Lower lobe of right lung (tissue), 2 donors: Measurements from ENCODE around the gene ANKFN1. TPM values are rescaled to one million over a fixed set of nuclear protein-coding genes. Genes with fewer than 3 reads are reported as not detected.

Experiments used
- ATAC-seq, 2 donors: fragments of 200-7000 bp; cut with Tn5 transposase; one replicate each; pipeline ENCODE4 v1.9.1; 2020 to 2022; ENCODE audit warnings: mild to moderate bottlenecking in 2 of 2, moderate library complexity in 2 of 2
- DNase-seq: peaks from one replicate; pipeline ENCODE4 v3.0.0-alpha.2; 2020
- H3K27ac ChIP-seq: fragments of 200-600 bp; one replicate; pipeline ENCODE4 v1.8.0; 2022
- H3K27me3 ChIP-seq: fragments of 200-600 bp; one replicate; pipeline ENCODE4 v1.8.0; 2022; ENCODE audit warnings: low read depth
- H3K36me3 ChIP-seq: fragments of 200-600 bp; one replicate; pipeline ENCODE4 v1.8.0; 2022; ENCODE audit warnings: mild to moderate bottlenecking
- H3K4me1 ChIP-seq: fragments of 200-600 bp; one replicate; pipeline ENCODE4 v1.8.0; 2022
- H3K4me3 ChIP-seq: fragments of 200-600 bp; one replicate; pipeline ENCODE4 v1.8.0; 2022; ENCODE audit warnings: mild to moderate bottlenecking
- H3K9me3 ChIP-seq: fragments of 200-600 bp; one replicate; pipeline ENCODE4 v1.8.0; 2022
- intact Hi-C: fragments of 100-400 bp; cut with DNase I; formaldehyde crosslinking; loops from one replicate; pipeline ENCODE4 v1.11.0; 2022
- total RNA-seq: library from RNA; stranded (reverse); fragmentation: NEBNext Ultra II Directional; extraction: Animal tissue kit (Norgen Biotek cat#: 25700); gene quantifications from one replicate; pipeline ENCODE4 v1.2.1, GENCODE V29; 2021
- TF ChIP-seq, protein P1 (sequence below): fragments of 200-600 bp; IDR thresholded peaks from one replicate; pipeline ENCODE4 v1.8.0; 2022; ENCODE audit warnings: antibody characterized with exemption, mild to moderate bottlenecking
- donor health status: DM: no; HTN: yes; CAD: no; lungs with severe emphysema.

The ANKFN1 gene
- total RNA-seq, 1 donor from 2014 or later = 4.3 TPM

DNA sequence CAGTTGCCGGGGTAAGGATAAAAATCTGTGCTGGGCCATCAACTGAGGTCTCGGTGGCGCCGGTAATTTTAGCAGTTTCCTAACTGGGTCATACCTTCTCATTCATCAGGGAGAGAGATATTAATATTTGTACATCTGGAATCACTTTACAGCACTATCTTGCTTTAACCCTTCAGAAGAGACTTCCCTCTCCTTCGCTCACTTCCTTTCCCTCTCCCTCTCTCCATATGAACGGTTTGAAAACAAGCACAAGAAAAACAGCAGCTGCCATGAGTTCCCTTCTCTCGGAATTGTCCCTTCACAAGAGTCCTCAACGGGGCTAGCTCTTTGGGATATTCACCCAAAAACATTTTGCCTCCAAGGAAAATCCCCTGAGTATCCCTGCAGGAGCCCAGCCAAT, 295.9 kb downstream of the ANKFN1 start:
- Histone ChIP-seq H3K36me3 (no peaks in the 10 kb centered on the region), H3K9me3 (no peaks in the 10 kb centered on the region), H3K27ac (no peak overlapping the region), H3K27me3 (no peaks in the 10 kb centered on the region), H3K4me1 (no peaks in the 10 kb centered on the region), H3K4me3 (no peak overlapping the region)
- intact Hi-C loops = no loop called here
- ATAC-seq (no peak), DNase-seq (no peak)
- TF ChIP-seq, protein P1, sequence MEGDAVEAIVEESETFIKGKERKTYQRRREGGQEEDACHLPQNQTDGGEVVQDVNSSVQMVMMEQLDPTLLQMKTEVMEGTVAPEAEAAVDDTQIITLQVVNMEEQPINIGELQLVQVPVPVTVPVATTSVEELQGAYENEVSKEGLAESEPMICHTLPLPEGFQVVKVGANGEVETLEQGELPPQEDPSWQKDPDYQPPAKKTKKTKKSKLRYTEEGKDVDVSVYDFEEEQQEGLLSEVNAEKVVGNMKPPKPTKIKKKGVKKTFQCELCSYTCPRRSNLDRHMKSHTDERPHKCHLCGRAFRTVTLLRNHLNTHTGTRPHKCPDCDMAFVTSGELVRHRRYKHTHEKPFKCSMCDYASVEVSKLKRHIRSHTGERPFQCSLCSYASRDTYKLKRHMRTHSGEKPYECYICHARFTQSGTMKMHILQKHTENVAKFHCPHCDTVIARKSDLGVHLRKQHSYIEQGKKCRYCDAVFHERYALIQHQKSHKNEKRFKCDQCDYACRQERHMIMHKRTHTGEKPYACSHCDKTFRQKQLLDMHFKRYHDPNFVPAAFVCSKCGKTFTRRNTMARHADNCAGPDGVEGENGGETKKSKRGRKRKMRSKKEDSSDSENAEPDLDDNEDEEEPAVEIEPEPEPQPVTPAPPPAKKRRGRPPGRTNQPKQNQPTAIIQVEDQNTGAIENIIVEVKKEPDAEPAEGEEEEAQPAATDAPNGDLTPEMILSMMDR = no peak

DNA sequence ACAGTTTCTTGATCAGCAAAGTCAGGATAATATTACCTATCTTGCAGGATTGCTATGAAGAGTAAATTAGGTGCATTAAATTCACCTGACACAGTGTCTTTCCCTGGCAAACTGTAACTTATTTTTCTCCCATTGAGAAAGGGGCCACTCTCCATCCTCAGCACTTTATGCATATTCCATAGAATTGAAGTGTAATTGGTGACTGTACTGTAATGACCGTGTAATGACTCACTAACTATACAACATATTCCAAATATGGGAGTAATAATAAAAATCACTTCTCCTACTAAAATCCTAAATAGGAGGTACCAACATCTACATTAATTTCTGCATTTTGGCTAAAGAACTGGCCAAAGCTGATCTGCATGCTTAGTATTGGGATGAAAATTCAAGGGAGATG, 298.4 kb downstream of the ANKFN1 start:
- H3K36me3 ChIP-seq = no peaks in the 10 kb centered on the region
- ATAC-seq (no peak), DNase-seq (no peak)
- H3K4me3 ChIP-seq = no peak overlapping the region
- TF ChIP-seq, protein P1 = no peak
- H3K27ac ChIP-seq = no peak overlapping the region
- intact Hi-C loops = no loop called here
- H3K27me3 ChIP-seq = no peaks in the 10 kb centered on the region
- H3K9me3 ChIP-seq = no peaks in the 10 kb centered on the region
- no peaks in the 10 kb centered on the region for H3K4me1 ChIP-seq

DNA sequence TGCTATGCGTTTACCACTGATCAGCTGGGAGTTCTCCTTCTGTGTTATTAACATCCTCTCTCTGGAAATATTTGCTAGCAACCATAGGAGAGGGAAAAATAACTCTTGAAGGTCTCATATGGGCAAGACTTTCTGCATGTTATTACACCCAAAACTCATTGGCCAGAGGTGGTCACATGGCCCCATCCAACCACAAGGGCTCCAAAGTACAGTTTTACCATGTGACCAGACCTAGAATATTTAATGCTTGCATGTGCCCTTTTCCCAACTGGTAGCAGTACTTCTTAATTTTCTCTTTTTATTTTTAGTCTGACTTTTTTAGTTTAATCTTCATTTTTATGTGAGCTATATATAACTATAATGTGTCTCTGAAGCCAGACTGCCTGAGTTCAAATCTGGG, 299.2 kb downstream of the ANKFN1 start:
- DNase-seq (no peak), ATAC-seq (no peak)
- TF ChIP-seq, protein P1 = no peak
- intact Hi-C loops = no loop called here
- Histone ChIP-seq H3K9me3 (no peaks in the 10 kb centered on the region), H3K4me1 (no peaks in the 10 kb centered on the region), H3K27ac (no peak overlapping the region), H3K4me3 (no peak overlapping the region), H3K27me3 (no peaks in the 10 kb centered on the region), H3K36me3 (no peaks in the 10 kb centered on the region)

DNA sequence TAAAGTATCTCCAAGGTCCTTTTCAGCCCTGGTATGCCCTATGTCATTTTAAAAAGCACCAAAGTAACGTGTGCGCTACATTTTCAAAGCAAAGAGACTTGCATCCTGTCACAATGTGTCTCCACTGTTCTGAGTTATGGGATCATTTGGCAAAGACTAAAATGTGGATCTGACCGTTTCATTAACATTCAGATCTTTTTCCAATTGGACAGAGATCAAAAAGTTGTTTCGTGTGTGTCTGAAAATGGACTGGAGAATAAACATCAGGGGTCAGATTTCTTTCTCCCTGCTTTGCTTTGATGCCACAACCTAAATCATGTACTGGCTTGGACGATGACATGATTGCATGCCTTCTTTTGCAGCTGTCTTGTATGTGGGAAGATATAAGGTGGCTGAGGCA, 304.2 kb downstream of the ANKFN1 start:
- TF ChIP-seq, protein P1 = no peak
- DNase-seq (no peak), ATAC-seq (no peak)
- Histone ChIP-seq H3K27ac (no peak overlapping the region), H3K27me3 (no peaks in the 10 kb centered on the region), H3K4me3 (no peak overlapping the region), H3K36me3 (no peaks in the 10 kb centered on the region), H3K4me1 (no peaks in the 10 kb centered on the region), H3K9me3 (no peaks in the 10 kb centered on the region)
- intact Hi-C loops = no loop called here

DNA sequence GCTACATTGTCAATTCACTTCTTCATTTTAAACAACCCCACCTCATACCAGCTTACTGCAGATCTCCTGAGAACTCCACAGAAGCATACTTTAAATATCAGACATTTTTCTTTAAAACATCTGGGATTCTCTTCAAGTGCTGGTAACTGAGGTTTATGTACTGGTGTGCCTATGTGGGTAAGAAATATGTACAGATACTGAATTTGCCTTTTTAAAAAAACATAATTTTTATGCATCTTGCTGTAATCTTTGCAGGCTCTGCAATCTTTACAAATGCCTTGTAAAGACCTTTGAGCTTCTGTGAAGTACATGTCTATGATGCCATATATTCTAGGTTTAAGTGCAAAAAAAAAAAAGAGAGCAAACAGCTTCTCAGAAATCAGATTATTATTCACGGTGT, 312.6 kb downstream of the ANKFN1 start:
- no peaks in the 10 kb centered on the region for H3K27me3 ChIP-seq
- no peak for ATAC-seq
- intact Hi-C loops = no loop called here
- no peaks in the 10 kb centered on the region for H3K9me3 ChIP-seq
- no peak for DNase-seq
- H3K27ac ChIP-seq = no peak overlapping the region
- TF ChIP-seq, protein P1 = no peak
- no peak overlapping the region for H3K4me3 ChIP-seq
- H3K4me1 ChIP-seq = no peaks in the 10 kb centered on the region
- no peaks in the 10 kb centered on the region for H3K36me3 ChIP-seq

DNA sequence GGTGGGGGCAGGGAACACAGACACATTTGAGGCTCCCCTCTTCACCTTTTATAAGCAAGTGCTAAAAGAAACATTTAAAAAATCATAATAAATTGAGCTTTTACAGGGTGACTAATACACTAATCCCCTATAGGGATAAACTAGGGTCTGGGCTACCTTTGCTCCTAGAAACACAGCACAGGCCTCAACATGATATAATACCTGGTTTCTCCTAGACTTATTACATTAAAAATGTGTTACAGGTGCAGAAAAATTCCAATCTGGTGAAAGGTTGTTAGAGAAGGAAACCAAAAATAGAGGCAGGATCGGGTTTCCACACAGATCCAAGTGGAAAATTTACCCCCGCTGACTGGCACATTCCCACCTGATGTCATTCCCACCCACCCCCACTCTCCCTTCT, 315.6 kb downstream of the ANKFN1 start:
- Histone ChIP-seq H3K36me3 (no peaks in the 10 kb centered on the region), H3K27me3 (no peaks in the 10 kb centered on the region), H3K4me1 (no peaks in the 10 kb centered on the region), H3K9me3 (no peaks in the 10 kb centered on the region), H3K27ac (no peak overlapping the region), H3K4me3 (no peak overlapping the region)
- no peak for ATAC-seq
- TF ChIP-seq, protein P1 = no peak
- intact Hi-C loops = no loop called here
- no peak for DNase-seq
